ENCODE measurements around the gene PRIM1.

DNA sequence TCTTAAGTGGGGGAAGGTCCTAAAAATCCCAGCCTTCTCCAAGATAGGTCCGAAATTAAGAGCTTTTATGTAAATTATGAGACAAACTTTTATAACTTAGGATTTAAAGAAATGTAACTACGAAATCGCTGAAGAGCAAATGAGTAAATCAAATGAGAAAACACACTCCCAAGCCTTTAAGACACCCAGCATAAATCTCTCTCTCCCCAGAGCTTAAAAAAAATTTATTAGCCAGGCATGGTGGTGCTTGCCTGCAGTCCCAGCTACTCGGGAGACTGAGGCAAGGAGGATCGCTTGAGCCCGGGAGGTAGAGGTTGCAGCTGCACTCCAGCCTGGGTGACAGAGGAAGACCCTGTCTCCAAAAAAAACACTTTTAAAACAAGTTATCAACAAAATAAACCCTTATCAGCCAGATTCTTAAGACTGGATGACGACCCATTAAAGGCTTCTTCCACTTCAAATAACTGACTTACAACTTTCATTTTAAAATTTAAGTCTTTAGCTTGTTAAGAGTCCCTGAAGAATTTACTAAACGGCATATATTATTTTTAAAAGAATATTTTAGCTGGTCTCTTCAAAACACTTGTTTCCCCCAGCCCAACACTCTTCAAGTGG is 67.3 kb downstream of the PRIM1 start:
- TF ChIP-seq CTCF (conservative IDR thresholded peaks at IDR 0.05; ENCODE audit: low read depth, low read length): no peak
- no peak for TF ChIP-seq SMC3 (IDR thresholded peaks at IDR 0.05; ENCODE audit: low read depth, low read length)
- no peak for TF ChIP-seq RFX5 (IDR thresholded peaks at IDR 0.05; ENCODE audit: low read depth, low read length)
- TF ChIP-seq POLR2A (IDR thresholded peaks at IDR 0.05; ENCODE audit: low read depth, low read length): no peak

Data from IMR-90 (cell line).